ENCODE data around the gene ORAI3.

- TF ChIP-seq, protein P1, sequence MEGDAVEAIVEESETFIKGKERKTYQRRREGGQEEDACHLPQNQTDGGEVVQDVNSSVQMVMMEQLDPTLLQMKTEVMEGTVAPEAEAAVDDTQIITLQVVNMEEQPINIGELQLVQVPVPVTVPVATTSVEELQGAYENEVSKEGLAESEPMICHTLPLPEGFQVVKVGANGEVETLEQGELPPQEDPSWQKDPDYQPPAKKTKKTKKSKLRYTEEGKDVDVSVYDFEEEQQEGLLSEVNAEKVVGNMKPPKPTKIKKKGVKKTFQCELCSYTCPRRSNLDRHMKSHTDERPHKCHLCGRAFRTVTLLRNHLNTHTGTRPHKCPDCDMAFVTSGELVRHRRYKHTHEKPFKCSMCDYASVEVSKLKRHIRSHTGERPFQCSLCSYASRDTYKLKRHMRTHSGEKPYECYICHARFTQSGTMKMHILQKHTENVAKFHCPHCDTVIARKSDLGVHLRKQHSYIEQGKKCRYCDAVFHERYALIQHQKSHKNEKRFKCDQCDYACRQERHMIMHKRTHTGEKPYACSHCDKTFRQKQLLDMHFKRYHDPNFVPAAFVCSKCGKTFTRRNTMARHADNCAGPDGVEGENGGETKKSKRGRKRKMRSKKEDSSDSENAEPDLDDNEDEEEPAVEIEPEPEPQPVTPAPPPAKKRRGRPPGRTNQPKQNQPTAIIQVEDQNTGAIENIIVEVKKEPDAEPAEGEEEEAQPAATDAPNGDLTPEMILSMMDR (IDR thresholded peaks at IDR 0.05; ENCODE audit: borderline replicate concordance, extremely low read depth, low read length, poor library complexity, severe bottlenecking) = no peak
- TF ChIP-seq EZH2 (IDR thresholded peaks at IDR 0.05; ENCODE audit: borderline replicate concordance, low read depth, low read length, severe bottlenecking) = no peak
Measured at GRCh38 chr16:30951750-30952149, 2.9 kb downstream of the ORAI3 start.
